Activated CD8-positive, alpha-beta memory T cell treated with anti-CD3 and anti-CD28 coated beads for 1 hour (primary cell): Measurements from ENCODE around the gene TMEM176B.
"Not testable (repeated sequence)": the region's sequence is repeated elsewhere in the genome, so short reads cannot be mapped to it uniquely, and the experiment has no call there.

Source experiments
- DNase-seq, 2 donors: peaks; one replicate each; pipeline ENCODE4 v3.0.0-alpha.2; 2020; ENCODE audit warnings: low read depth in 1 of 2; ENCODE audit errors: extremely low read depth in 1 of 2

TMEM176B gene

GRCh38 chr7:150791746-150792452, 8.3 kb downstream of the TMEM176B start:
- DNase-seq, result no peak

DNA sequence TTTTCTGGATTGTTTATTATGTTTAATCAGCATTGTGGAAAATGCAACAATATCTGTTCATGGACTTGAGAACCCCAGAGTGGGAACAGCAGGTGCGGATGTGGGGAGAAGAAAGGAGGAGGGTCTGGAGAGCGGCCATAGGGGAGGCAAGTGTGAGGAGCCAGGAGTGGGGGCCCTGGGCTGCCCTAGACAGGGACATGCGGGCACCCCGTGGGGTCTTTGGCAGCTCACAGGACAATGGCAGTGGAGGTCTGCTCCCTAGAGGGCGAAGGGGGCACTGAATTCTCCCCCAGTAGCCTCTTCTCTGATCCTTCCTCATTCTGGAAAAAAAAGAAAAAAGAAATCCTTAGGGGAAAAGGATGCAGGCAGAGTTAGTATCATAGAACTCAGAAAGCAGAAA, 8.9 kb downstream of the TMEM176B start:
- no peak for DNase-seq

GRCh38 chr7:150790416-150791075, 9.6 kb downstream of the TMEM176B start:
- no peak for DNase-seq

DNA sequence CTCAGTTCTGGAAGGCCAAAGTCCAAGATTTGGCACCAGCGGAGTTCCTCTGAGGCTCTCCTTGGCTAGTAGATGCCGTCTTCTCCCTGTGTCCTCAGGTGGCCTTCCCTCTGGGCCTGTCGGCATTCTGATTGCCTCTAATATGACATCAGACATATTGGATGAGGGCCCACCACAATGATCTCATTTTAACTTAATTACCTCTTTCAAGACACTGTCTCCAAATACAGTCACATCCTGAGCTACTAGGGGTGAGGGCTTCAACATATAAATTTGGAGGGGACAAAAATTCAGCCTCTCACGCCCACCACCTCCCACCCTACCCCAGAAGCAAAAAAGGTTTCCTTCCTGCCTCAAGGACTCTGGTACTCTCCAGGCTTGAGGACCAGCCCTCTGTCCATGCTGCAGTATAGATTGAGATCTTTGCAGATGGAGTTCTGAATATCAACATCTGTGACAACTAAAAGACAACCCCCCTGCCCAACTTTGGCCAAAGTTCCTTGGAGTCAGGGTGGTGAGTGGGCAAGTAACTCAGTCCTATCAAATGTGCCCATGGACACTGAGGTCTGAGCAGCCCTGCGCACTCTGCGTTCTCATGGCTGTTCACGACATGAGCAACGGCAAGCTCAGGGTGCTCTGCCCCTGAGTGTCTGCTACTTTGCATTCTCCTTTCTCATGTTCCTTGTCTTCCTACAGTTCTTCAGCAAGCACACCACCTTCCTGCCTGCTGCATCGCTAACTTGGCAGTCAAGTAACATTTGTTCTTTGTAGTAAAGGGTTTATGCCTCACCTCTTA, 11.5 kb downstream of the TMEM176B start:
- DNase-seq, result no peak

- DNase-seq, result no peak
Observed at GRCh38 chr7:150787321-150788281, 12.6 kb downstream of the TMEM176B start.

GRCh38 chr7:150784954-150785353, 15.2 kb downstream of the TMEM176B start:
- no peak for DNase-seq

- no peak for DNase-seq
Observed at GRCh38 chr7:150784120-150784736, 15.9 kb downstream of the TMEM176B start.

DNA sequence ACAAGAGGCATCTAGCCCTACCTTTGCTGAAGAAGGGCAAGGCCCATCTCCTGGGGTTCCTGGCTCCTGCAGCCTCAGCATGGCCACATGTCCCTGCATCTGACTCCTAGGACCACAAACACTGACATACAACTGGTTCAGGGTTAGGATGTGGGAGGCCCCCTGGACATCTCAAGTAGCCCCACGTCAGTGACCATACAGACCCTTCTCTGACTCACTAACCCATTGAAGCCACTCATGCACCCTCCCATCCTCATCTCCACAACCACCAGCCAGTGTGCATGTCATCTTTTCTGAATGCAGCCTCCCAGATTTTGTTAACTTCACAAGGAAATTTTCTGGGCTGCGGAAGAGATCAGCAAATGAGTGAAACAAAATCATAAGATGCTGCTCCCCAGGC, 18.2 kb downstream of the TMEM176B start:
- no peak for DNase-seq

- no peak for DNase-seq
Observed at GRCh38 chr7:150781103-150781502, 19.1 kb downstream of the TMEM176B start.

GRCh38 chr7:150780292-150780691, 19.9 kb downstream of the TMEM176B start:
- DNase-seq, result no peak

GRCh38 chr7:150778738-150779301, 21.3 kb downstream of the TMEM176B start:
- peak; percentile 38 to 70 for DNase-seq

DNA sequence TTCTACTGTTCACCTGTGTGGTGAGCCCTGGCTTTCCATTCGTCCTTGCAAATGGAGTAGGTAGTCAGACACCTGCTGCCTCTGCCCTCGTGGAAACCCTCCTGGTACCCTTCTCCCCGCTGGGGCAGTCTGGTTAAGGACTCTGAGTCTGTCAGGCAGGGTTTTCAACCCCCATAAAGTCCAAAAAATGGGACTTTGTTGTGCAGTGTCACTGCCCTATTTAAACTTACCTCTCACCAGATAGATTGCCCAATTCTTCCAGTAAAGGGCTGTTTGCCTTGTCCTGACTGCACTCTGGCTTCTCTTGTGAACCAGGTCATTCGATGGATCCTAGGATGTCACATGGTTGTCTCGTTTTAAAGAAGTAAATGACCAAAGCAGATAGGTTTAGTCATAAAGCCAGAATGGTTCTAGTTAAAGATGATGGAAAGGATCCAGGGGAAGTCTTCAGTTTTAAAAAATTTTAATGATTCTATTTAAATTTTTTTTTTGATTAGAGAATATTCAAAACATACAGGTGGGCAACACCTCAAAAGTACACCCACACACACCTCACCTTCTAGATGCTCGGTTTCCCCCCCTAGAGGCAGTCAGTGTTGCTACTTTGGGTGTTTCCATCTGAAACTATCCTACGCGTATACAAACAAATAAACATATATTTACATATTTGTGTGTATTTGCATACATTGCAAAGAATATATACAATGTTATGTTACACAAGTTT, 22.0 kb downstream of the TMEM176B start:
- DNase-seq, result no peak

GRCh38 chr7:150774131-150774530, 26.0 kb downstream of the TMEM176B start:
- DNase-seq, result not testable (repeated sequence)

DNA sequence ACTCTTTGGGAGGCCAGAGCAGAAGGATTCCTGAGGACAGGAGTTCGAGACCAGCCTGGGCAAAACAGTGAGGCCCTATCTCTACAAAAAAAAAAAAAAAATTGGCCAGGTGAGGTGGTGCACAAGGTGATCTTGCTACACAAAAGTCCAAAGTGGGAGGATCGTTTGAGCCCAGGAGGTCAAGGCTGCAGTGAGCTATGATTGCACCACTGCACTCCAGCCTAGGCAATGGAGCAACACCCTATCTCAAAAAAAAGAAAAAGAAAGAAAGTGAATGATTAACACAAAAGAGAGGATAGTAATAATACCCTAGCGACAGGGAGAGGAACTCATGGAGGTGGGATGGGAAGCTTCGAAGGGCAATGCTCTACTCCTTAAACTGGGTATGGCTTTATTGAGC, 30.4 kb downstream of the TMEM176B start:
- DNase-seq, result no peak

DNA sequence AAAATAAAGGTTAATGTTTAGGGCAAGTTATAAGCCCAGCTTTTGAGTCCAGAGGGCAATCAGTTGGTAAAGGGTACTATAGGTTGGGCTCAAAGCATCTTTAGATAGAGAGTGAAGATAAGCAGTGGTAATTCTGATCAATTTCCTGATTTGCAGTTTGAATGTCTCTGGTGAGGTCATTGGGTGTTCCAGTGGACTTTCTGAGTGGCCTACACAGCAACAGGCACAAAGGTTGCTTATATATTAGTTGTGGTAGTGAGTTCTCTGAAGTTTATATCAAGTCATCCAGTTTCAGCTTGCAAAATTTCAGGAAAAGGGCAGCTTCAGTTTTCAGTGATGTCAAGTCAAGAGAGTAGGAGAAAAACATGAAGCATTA, 33.8 kb downstream of the TMEM176B start:
- DNase-seq, result no peak

DNA sequence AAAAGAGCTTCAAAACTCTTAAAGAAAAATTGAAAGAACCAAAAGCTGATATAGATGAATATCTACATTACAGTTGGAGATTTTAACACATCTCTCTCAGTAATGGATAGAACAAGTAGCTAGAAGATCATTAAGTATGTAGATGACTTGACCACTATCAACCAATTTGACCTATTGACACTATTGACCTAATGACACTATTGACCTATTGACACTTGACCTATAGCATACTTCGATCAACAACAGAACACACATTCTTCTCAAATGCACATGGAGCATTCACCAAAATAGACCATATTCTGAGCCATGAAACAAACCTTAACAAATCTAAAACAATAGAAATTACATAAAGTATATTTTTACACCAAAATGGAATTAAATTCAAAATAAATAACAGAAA, 40.7 kb downstream of the TMEM176B start:
- no peak for DNase-seq

DNA sequence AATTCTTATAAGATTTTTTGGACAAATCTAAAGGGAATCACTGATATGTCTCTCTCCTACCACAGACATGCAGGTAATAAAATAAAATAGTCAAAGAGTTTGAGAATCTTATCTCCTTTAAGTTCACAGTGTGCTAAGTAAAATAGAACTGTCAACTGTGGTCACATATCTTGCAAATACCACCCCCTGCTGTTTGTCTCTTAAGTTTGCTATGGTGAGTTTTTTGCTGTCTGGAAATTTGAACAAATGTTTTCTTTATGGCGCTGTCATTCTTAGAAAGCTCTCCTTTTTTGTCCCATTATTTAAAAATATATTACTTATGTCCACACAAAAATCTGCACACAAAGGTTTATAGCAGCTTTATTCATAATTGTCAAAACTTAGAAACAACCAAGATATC, 43.3 kb downstream of the TMEM176B start:
- no peak for DNase-seq

- DNase-seq, result no peak
Observed at GRCh38 chr7:150756166-150756565, 44.0 kb downstream of the TMEM176B start.

DNA sequence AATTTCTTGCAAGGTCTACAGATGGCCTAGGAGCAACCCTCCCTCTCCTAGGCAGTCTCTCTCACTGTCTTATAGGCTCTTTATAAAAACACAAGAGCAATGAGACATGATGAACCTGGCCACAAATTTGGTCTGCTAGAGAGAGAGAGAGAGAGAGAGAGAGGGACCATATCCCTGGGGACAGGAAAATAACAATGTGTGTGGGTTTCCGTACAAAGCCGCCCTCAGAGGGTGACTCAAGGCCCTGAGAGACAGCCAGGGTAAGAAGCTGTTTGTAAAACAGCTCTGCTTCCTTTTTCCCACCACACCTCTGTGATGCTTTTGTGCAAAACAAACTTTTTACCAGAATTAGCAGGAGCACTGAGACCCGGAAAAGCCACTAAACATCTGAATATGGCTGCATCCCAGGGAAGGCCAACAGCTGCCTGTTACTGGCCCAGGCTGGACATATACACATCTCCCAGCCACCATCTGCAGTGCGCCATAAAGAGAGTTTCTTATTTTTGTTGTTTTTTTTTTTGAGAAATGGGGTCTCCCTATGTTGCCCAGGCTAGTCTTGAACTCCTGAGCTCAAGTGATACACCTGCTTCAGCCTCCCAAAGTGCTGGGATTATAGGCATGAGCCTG, 44.6 kb downstream of the TMEM176B start:
- peak; percentile 43 to 63 for DNase-seq
